Measurements from ENCODE around the gene UBE2L5.

DNA sequence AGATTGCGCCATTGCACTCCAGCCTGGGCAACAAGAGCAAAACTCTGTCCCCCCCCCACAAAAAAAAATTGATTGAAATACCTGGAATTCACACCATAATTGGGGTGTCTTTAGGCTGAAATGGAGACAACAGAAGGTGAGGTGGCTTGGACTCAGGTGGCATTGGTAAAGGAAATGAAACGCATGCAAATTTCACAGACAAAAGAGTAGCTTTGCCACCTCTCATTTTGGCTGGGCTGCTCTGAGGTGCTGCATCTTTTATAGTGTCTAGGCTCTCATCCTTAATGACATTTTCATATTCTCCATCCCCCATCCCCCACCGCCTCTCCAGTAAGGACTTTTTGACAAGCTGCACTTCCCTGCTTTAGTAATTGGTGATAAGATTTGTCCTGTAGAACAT is 6.9 kb downstream of the UBE2L5 start:
- TF ChIP-seq POLR2A (IDR thresholded peaks at IDR 0.05; ENCODE audit: low read depth, low read length) (no peak), RFX5 (IDR thresholded peaks at IDR 0.05; ENCODE audit: low read depth, low read length) (no peak), RAD21 (IDR thresholded peaks at IDR 0.05; ENCODE audit: low read length) (no peak), SMC3 (IDR thresholded peaks at IDR 0.05; ENCODE audit: low read depth, low read length) (no peak)
- TF ChIP-seq, protein P1, sequence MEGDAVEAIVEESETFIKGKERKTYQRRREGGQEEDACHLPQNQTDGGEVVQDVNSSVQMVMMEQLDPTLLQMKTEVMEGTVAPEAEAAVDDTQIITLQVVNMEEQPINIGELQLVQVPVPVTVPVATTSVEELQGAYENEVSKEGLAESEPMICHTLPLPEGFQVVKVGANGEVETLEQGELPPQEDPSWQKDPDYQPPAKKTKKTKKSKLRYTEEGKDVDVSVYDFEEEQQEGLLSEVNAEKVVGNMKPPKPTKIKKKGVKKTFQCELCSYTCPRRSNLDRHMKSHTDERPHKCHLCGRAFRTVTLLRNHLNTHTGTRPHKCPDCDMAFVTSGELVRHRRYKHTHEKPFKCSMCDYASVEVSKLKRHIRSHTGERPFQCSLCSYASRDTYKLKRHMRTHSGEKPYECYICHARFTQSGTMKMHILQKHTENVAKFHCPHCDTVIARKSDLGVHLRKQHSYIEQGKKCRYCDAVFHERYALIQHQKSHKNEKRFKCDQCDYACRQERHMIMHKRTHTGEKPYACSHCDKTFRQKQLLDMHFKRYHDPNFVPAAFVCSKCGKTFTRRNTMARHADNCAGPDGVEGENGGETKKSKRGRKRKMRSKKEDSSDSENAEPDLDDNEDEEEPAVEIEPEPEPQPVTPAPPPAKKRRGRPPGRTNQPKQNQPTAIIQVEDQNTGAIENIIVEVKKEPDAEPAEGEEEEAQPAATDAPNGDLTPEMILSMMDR (conservative IDR thresholded peaks at IDR 0.05; ENCODE audit: low read depth, low read length): no peak
- TF ChIP-seq, protein P2, sequence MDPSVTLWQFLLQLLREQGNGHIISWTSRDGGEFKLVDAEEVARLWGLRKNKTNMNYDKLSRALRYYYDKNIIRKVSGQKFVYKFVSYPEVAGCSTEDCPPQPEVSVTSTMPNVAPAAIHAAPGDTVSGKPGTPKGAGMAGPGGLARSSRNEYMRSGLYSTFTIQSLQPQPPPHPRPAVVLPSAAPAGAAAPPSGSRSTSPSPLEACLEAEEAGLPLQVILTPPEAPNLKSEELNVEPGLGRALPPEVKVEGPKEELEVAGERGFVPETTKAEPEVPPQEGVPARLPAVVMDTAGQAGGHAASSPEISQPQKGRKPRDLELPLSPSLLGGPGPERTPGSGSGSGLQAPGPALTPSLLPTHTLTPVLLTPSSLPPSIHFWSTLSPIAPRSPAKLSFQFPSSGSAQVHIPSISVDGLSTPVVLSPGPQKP (IDR thresholded peaks at IDR 0.05; ENCODE audit: borderline replicate concordance, low read depth, low read length): no peak
